GM12801 (cell line): ENCODE data around the gene SH3PXD2B.

ENCODE experiments used
- CTCF ChIP-seq: IDR thresholded peaks from one replicate; pipeline ENCODE4 v1.5.1; 2011; ENCODE audit warnings: control low read depth; ENCODE audit not compliant: insufficient read length; ENCODE audit errors: extremely low read depth

The SH3PXD2B gene

DNA sequence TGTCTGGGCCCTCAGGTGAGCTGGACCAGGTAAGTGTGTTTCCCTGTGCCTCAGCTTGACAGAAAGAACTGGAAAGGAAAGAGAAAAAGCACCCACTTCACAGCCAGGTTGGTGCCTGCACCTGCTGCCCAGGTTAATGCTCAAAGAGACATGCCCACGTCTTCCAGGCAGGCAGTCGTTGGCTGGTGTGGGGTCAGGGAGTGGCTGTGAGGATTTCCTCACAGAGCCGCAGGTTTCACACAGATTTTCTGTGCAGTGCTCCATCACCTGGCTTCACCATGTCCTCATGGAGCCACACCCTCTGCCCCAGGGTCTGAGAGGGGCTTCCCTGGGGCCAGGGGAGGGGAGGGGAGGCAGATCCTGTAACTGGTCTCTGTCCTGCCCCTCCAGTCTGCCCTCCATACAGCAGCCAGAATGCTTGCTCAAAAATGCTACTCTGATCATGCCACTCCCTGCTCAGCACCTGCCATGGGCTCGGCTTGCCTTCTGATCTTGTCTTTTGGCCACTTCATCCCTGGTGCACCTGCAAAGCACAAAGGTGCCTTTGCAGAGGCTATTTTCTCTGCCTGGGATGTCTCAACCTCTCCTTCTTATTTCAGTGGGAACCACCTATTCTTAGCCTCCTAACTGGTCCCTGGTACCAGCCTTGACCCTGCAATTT is 88.2 kb downstream of the SH3PXD2B start:
- no peak for TF ChIP-seq CTCF

DNA sequence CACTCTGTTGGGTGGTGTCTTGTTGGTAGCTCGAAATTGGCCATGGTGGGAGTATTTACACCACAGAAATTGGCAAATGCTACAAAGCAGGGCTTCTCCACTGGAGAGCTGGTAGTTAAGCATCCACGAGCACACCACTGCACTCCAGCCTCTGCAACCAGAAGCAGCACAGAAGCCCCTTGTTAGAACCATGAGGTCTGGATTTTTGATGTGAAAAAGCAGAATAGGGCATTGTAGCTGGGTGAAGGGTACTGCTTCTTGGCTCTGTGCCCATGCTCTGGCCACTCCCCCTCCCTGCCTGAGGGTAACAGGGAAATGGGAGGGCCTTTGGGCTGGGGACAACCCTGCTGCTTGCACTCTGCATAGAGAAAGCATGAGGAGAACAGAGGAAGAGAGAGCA is 89.6 kb downstream of the SH3PXD2B start:
- no peak for TF ChIP-seq CTCF

- TF ChIP-seq CTCF = no peak
These were observed 91.6 kb downstream of the SH3PXD2B start for GRCh38 chr5:172362755-172363154.

DNA sequence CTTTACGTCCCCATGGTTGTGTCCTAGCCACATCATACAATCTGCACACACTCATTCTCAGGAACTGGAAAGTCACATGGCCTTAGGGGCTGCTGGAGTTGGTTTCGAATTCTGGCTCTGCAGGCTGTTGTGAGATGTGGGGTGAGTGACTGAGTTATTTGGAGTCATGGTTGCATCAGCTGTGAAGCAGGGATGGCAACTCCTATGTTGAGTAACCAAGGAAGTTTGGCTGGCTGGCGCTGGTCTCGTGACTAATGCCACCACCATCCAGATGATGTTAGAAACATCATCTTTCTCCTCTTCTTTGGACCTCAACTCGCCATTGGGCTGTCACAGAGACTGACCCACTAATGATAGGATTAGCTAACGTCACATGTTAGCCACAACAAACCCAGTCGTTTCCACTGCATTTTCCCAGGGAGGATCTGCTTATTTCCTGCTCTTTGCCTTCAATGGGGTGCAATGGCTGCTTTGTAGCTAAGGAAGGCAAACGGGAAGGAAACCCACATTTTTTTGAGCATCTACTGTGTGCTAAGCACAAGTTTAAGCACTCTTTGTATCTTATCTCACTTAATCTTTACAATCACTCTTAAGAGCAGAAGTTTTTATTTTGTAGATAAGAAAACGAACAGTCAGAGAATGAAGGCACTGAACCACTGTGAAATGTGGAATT is 92.6 kb downstream of the SH3PXD2B start:
- no peak for TF ChIP-seq CTCF

- TF ChIP-seq CTCF = no peak
These were observed 96.0 kb downstream of the SH3PXD2B start for GRCh38 chr5:172358345-172358744.

DNA sequence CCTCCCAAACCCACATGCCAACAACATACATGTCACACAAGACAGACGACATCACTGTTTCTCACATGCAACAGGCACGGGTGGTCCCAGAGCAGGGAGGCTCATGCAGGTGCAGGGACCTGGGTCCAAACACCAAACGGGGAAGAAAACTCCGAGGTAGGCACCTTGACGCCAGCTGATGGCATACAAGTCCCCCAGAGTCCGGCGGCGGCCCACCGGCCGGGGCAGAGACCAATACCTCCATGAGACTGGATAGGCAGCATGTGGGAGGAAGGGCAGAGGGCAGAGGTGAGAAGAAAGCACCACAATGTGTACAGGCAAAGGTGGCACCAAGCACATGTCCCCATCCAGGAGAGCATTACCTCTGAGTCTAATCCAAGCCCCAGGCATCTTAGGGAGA is 97.8 kb downstream of the SH3PXD2B start:
- TF ChIP-seq CTCF = no peak

DNA sequence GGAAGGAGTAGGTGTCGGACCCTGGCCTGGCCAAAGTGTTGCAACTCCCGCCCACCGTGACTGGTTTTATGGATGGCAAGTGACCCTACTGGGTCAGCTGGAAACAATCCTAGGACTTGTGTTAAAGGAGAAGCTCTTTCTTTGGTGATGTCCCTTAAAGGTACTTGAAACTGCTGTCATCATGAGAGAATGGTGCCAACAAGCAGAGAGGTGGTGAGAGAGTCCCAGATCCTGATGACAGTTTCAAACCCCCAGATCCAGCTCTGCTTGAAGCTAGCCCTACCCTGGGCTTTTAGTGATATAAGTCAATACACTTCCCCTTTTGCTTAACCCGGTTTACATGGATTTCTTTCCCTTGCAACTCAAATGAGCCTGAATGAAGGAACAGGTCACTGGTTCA is 98.3 kb downstream of the SH3PXD2B start:
- TF ChIP-seq CTCF = no peak
